ENCODE measurements around the gene FBXW11.

DNA sequence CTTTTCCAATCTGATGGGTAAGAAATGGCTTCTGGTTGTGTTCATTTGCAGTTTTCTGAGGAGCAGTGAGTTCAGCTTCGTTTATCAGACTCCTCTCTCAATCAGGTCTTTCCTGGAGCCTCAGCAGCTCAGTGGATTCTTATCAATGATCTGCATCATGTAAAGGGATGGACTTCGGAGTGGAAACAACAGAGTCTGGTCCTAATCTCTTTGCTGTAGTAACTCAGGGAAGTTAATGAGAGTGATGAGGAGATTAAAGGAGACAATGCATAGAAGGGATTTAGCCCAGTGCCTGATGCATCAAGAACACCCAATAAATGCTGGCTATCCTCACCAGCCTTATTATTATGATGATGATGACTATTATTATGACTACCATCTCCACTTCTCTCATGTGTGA is 173.7 kb downstream of the FBXW11 start:
- no peak for TF ChIP-seq POLR2A (IDR thresholded peaks at IDR 0.05; ENCODE audit: low read depth, low read length)
- TF ChIP-seq POLR2AphosphoS5 (IDR thresholded peaks at IDR 0.05; ENCODE audit: low read depth, low read length) = no peak
- no peak for TF ChIP-seq TAF1 (IDR thresholded peaks at IDR 0.05; ENCODE audit: borderline replicate concordance, low read depth, low read length)

Data from GM12892 (cell line).